Stimulated activated CD4-positive, alpha-beta T cell treated with anti-CD3 and anti-CD28 coated beads, Interleukin-15, amount 100 ng/mL, for 48 hours (primary cell): ENCODE data around the gene NAT8L.
A peak's percentile ranks its signal among the peaks of the same experiment; 100 is the strongest.
"Not testable (repeated sequence)": the region's sequence is repeated elsewhere in the genome, so short reads cannot be mapped to it uniquely, and the experiment has no call there.

Experiments used
- DNase-seq, 2 donors: peaks; one replicate each; pipeline ENCODE4 v3.0.0-alpha.2; 2020; ENCODE audit warnings: low read depth in 2 of 2

The NAT8L gene

GRCh38 chr4:2059046-2059725, at the start of gene NAT8L:
NAT8L (plus strand) TSS chr4:2059327; CDS start chr4:2059512, 185 bp downstream.
- no peak for DNase-seq

GRCh38 chr4:2009651-2010233, 49.4 kb upstream of the NAT8L start:
- peak in 1 of 2 donors; percentile 22 for DNase-seq

GRCh38 chr4:2011583-2011982, 47.5 kb upstream of the NAT8L start:
- no peak for DNase-seq

GRCh38 chr4:2015008-2015407, 44.1 kb upstream of the NAT8L start:
- DNase-seq: no peak

GRCh38 chr4:2021358-2022018, 37.6 kb upstream of the NAT8L start:
- not testable (repeated sequence) for DNase-seq

- DNase-seq: no peak
Observed at GRCh38 chr4:2024683-2025082, 34.4 kb upstream of the NAT8L start.

- no peak for DNase-seq
Observed at GRCh38 chr4:2025817-2026216, 33.3 kb upstream of the NAT8L start.

- DNase-seq: not testable (repeated sequence)
Observed at GRCh38 chr4:2027120-2027519, 32.0 kb upstream of the NAT8L start.

- not testable (repeated sequence) for DNase-seq
Observed at GRCh38 chr4:2031161-2031560, 28.0 kb upstream of the NAT8L start.

GRCh38 chr4:2036327-2036726, 22.8 kb upstream of the NAT8L start:
- no peak for DNase-seq

GRCh38 chr4:2036866-2037265, 22.3 kb upstream of the NAT8L start:
- no peak for DNase-seq

GRCh38 chr4:2040391-2041238, 18.5 kb upstream of the NAT8L start:
- DNase-seq: no peak

GRCh38 chr4:2041239-2042130, 17.6 kb upstream of the NAT8L start:
- peak; percentile 77 to 86 for DNase-seq

- no peak for DNase-seq
Observed at GRCh38 chr4:2042204-2042946, 16.8 kb upstream of the NAT8L start.

GRCh38 chr4:2042947-2043395, 16.2 kb upstream of the NAT8L start:
- no peak for DNase-seq

GRCh38 chr4:2043396-2044118, 15.6 kb upstream of the NAT8L start:
- DNase-seq: no peak

- DNase-seq: no peak
Observed at GRCh38 chr4:2044119-2044485, 15.0 kb upstream of the NAT8L start.

- DNase-seq: no peak
Observed at GRCh38 chr4:2044542-2045517, 14.3 kb upstream of the NAT8L start.
